GM19043 (cell line): ENCODE results near the gene SULT4A1.

Source experiments
- ATAC-seq: cut with Tn5 transposase; IDR thresholded peaks from one replicate; pipeline ENCODE4 v1.9.1; 2021; ENCODE audit warnings: low read depth; ENCODE audit not compliant: unreplicated experiment

Gene SULT4A1

GRCh38 chr22:43829904-43830851, 32.1 kb downstream of the SULT4A1 start:
- no peak for ATAC-seq

- ATAC-seq, result no peak
Observed at GRCh38 chr22:43828998-43829782, 33.1 kb downstream of the SULT4A1 start.

- ATAC-seq, result no peak
Observed at GRCh38 chr22:43828725-43828997, 33.7 kb downstream of the SULT4A1 start.

GRCh38 chr22:43827926-43828724, 34.2 kb downstream of the SULT4A1 start:
- no peak for ATAC-seq

GRCh38 chr22:43827003-43827735, 35.1 kb downstream of the SULT4A1 start:
- no peak for ATAC-seq

GRCh38 chr22:43826142-43827002, 35.9 kb downstream of the SULT4A1 start:
- no peak for ATAC-seq

GRCh38 chr22:43825651-43826050, 36.7 kb downstream of the SULT4A1 start:
- ATAC-seq, result no peak

- ATAC-seq, result no peak
Observed at GRCh38 chr22:43824724-43825420, 37.4 kb downstream of the SULT4A1 start.

- no peak for ATAC-seq
Observed at GRCh38 chr22:43823911-43824665, 38.2 kb downstream of the SULT4A1 start.

- no peak for ATAC-seq
Observed at GRCh38 chr22:43823353-43823908, 38.9 kb downstream of the SULT4A1 start.

- no peak for ATAC-seq
Observed at GRCh38 chr22:43821606-43822425, 40.5 kb downstream of the SULT4A1 start.

- no peak for ATAC-seq
Observed at GRCh38 chr22:43820651-43821305, 41.5 kb downstream of the SULT4A1 start.

GRCh38 chr22:43819931-43820640, 42.2 kb downstream of the SULT4A1 start:
- no peak for ATAC-seq

GRCh38 chr22:43819421-43819921, 42.8 kb downstream of the SULT4A1 start:
- no peak for ATAC-seq

- ATAC-seq, result no peak
Observed at GRCh38 chr22:43818981-43819380, 43.3 kb downstream of the SULT4A1 start.

GRCh38 chr22:43817402-43817801, 44.9 kb downstream of the SULT4A1 start:
- no peak for ATAC-seq
